HG02588 (cell line): ENCODE results near the gene NRG4.
"Not testable (repeated sequence)": the region's sequence is repeated elsewhere in the genome, so short reads cannot be mapped to it uniquely, and the experiment has no call there.

Experiments
- ATAC-seq: cut with Tn5 transposase; IDR thresholded peaks from one replicate; pipeline ENCODE4 v1.9.1; 2021; ENCODE audit warnings: mild to moderate bottlenecking, moderate library complexity; ENCODE audit not compliant: unreplicated experiment

Gene NRG4

GRCh38 chr15:75928680-75929608 lies 83.3 kb downstream of the NRG4 start:
- ATAC-seq: no peak

- ATAC-seq: no peak
Measured at GRCh38 chr15:75927601-75928000, 84.6 kb downstream of the NRG4 start.

- ATAC-seq: no peak
Measured at GRCh38 chr15:75926931-75927330, 85.3 kb downstream of the NRG4 start.

- no peak for ATAC-seq
Measured at GRCh38 chr15:75925440-75925839, 86.8 kb downstream of the NRG4 start.

GRCh38 chr15:75924576-75924975 lies 87.6 kb downstream of the NRG4 start:
- ATAC-seq: no peak

GRCh38 chr15:75923756-75924155 lies 88.5 kb downstream of the NRG4 start:
- no peak for ATAC-seq

- ATAC-seq: no peak
Measured at GRCh38 chr15:75921732-75922703, 90.2 kb downstream of the NRG4 start.

GRCh38 chr15:75920079-75920478 lies 92.1 kb downstream of the NRG4 start:
- ATAC-seq: no peak

- ATAC-seq: no peak
Measured at GRCh38 chr15:75918135-75918534, 94.1 kb downstream of the NRG4 start.

GRCh38 chr15:75916978-75917377 lies 95.2 kb downstream of the NRG4 start:
- ATAC-seq: no peak

GRCh38 chr15:75910355-75910754 lies 101.9 kb downstream of the NRG4 start:
- ATAC-seq: not testable (repeated sequence)

- ATAC-seq: no peak
Measured at GRCh38 chr15:75905231-75905630, 107.0 kb downstream of the NRG4 start.

- peak; percentile 87 for ATAC-seq
Measured at GRCh38 chr15:75903331-75904239, 108.6 kb downstream of the NRG4 start, which contains the start of gene FBXO22. TSS of gene FBXO22 (plus strand) at chr15:75903878. CDS start at chr15:75903964, 86 bp downstream.

GRCh38 chr15:75902129-75902557 lies 110.1 kb downstream of the NRG4 start:
- ATAC-seq: no peak

- ATAC-seq: no peak
Measured at GRCh38 chr15:75900577-75900976, 111.6 kb downstream of the NRG4 start.

- ATAC-seq: no peak
Measured at GRCh38 chr15:75895731-75896130, 116.5 kb downstream of the NRG4 start.

- ATAC-seq: no peak
Measured at GRCh38 chr15:75891895-75892294, 120.3 kb downstream of the NRG4 start.
